GM23338 (cell line): ENCODE results near the gene NCKAP5. TPM values are rescaled to one million over a fixed set of nuclear protein-coding genes. Genes with fewer than 3 reads are reported as not detected.
A peak's percentile ranks its signal among the peaks of the same experiment; 100 is the strongest.

Source experiments
- ATAC-seq: fragments of 200-7000 bp; cut with Tn5 transposase; 3 replicates; pipeline ENCODE4 v1.9.1; 2020
- DNase-seq: peaks from one replicate; pipeline ENCODE4 v3.0.0-alpha.2; 2015; ENCODE audit warnings: low spot score
- H2AFZ ChIP-seq: fragments of 200-600 bp; sonication (generic); 2 replicates; pipeline ENCODE4 v1.8.0; 2016; ENCODE audit warnings: antibody characterized with exemption, mild to moderate bottlenecking, moderate library complexity
- H3F3A ChIP-seq: fragments of 200-600 bp; sonication (generic); replicated peaks from 2 replicates; pipeline ENCODE4 v1.8.0; 2017; ENCODE audit warnings: antibody characterized with exemption, mixed run types, low read depth
- H3K27ac ChIP-seq: fragments of 200-600 bp; sonication (generic); 2 replicates; pipeline ENCODE4 v1.6.1; 2016; ENCODE audit warnings: low read depth
- H3K27me3 ChIP-seq: fragments of 200-600 bp; sonication (generic); 2 replicates; pipeline ENCODE4 v1.8.0; 2016; ENCODE audit warnings: mild to moderate bottlenecking, mixed run types, moderate library complexity; ENCODE audit not compliant: insufficient read depth
- H3K36me3 ChIP-seq: fragments of 200-600 bp; sonication (generic); 2 replicates; pipeline ENCODE4 v1.8.0; 2016; ENCODE audit warnings: mild to moderate bottlenecking; ENCODE audit not compliant: insufficient read depth
- H3K4me1 ChIP-seq: fragments of 200-600 bp; sonication (generic); 2 replicates; pipeline ENCODE4 v1.8.0; 2016; ENCODE audit warnings: mild to moderate bottlenecking, moderate library complexity; ENCODE audit not compliant: insufficient read depth
- H3K4me2 ChIP-seq: fragments of 200-600 bp; sonication (generic); 2 replicates; pipeline ENCODE4 v1.7.1; 2017; ENCODE audit warnings: mixed run types
- H3K4me3 ChIP-seq: fragments of 200-600 bp; sonication (generic); 2 replicates; pipeline ENCODE4 v1.6.1; 2016; ENCODE audit warnings: mixed run types
- H3K79me2 ChIP-seq: fragments of 200-600 bp; sonication (generic); replicated peaks from 2 replicates; pipeline ENCODE4 v1.8.0; 2017; ENCODE audit warnings: mild to moderate bottlenecking; ENCODE audit not compliant: insufficient read depth
- H3K9me2 ChIP-seq: fragments of 200-600 bp; sonication (generic); 2 replicates; pipeline ENCODE4 v1.8.0; 2017; ENCODE audit not compliant: insufficient read depth
- H4K20me1 ChIP-seq: fragments of 200-600 bp; sonication (generic); replicated peaks from 2 replicates; pipeline ENCODE4 v1.8.0; 2017; ENCODE audit warnings: mild to moderate bottlenecking; ENCODE audit not compliant: insufficient read depth
- H3K27ac Mint-ChIP-seq: 2 replicates; pipeline ENCODE4 v1.8.0; 2020; ENCODE audit warnings: inconsistent platforms, mild to moderate bottlenecking, moderate library complexity, mixed read lengths
- H3K27me3 Mint-ChIP-seq: 3 replicates; pipeline ENCODE4 v1.8.0; 2022; ENCODE audit warnings: low read depth, mild to moderate bottlenecking, moderate library complexity, mixed read lengths, inconsistent platforms; ENCODE audit not compliant: insufficient read depth, poor library complexity
- H3K36me3 Mint-ChIP-seq: 3 replicates; pipeline ENCODE4 v1.8.0; 2021; ENCODE audit warnings: low read depth, mild to moderate bottlenecking, inconsistent platforms, moderate library complexity, mixed read lengths
- H3K4me1 Mint-ChIP-seq: 3 replicates; pipeline ENCODE4 v1.8.0; 2020; ENCODE audit warnings: mild to moderate bottlenecking, inconsistent platforms, mixed read lengths
- H3K4me3 Mint-ChIP-seq: 3 replicates; pipeline ENCODE4 v1.8.0; 2021; ENCODE audit warnings: moderate library complexity, mild to moderate bottlenecking, inconsistent platforms, mixed read lengths
- H3K9me3 Mint-ChIP-seq: 3 replicates; pipeline ENCODE4 v1.8.0; 2020; ENCODE audit warnings: moderate library complexity, mild to moderate bottlenecking, inconsistent platforms, mixed read lengths
- CTCF ChIP-seq, 2 experiments: fragments of 200-600 bp in 1 of 2; sonication (generic) in 1 of 2; conservative IDR thresholded peaks; 2 replicates each; pipeline versions ENCODE4 v1.5.1 to v1.6.1; 2016 to 2017; ENCODE audit warnings: antibody characterized with exemption in 2 of 2, low read depth in 2 of 2, mild to moderate bottlenecking in 2 of 2, moderate library complexity in 1 of 2
- REST ChIP-seq: IDR thresholded peaks from one replicate; pipeline ENCODE4 v1.6.1; 2018; ENCODE audit warnings: antibody characterized with exemption; ENCODE audit not compliant: unreplicated experiment
- STAT1 ChIP-seq: IDR thresholded peaks from one replicate; pipeline ENCODE4 v1.6.1; 2016; ENCODE audit warnings: antibody characterized with exemption; ENCODE audit not compliant: unreplicated experiment
- ZNF114 ChIP-seq: fragments of 250-450 bp; sonication (Bioruptor Pico); IDR thresholded peaks from 2 replicates; pipeline ENCODE4 v1.5.0; 2020; ENCODE audit warnings: mild to moderate bottlenecking, moderate library complexity
- ZNF462 ChIP-seq: fragments of 250-450 bp; sonication (Bioruptor Pico); IDR thresholded peaks from 2 replicates; pipeline ENCODE4 v1.5.0; 2020; ENCODE audit warnings: mild to moderate bottlenecking, moderate library complexity
- polyA plus RNA-seq: library from polyadenylated mRNA; unstranded; fragments of >200 nt; fragmentation: Nextera tagmentation; extraction: Ambion mirVana; gene quantifications from 2 replicates; pipeline ENCODE4 v1.2.1, GENCODE V29; 2016
- total RNA-seq: library from RNA; depleted of rRNA; stranded (reverse); fragments of >200 nt; shearing (Covaris generic); gene quantifications from 2 replicates; pipeline ENCODE4 v1.2.3, GENCODE V29; 2014

NCKAP5 gene
- total and polyA plus RNA-seq, 2 experiments from 2014 or later = 0.34 to 0.73 TPM

GRCh38 chr2:132837769-132838168, 730.5 kb downstream of the NCKAP5 start:
- H3K4me1 Mint-ChIP-seq = no peaks in the 10 kb centered on the region; the same call in none of the 3 replicates
- H3K36me3 Mint-ChIP-seq = peaks cover 3% of the 10 kb centered on the region; the same call in 2 of the 3 replicates
- Histone ChIP-seq H3K9me2 (no peaks in the 10 kb centered on the region), H4K20me1 (no peaks in the 10 kb centered on the region), H3K27me3 (no peaks in the 10 kb centered on the region), H3K4me3 (no peak overlapping the region), H3K4me1 (no peaks in the 10 kb centered on the region), H3K27ac (no peak overlapping the region), H2AFZ (no peak overlapping the region), H3F3A (no peaks in the 10 kb centered on the region), H3K4me2 (no peak overlapping the region), H3K79me2 (no peaks in the 10 kb centered on the region), H3K36me3 (no peaks in the 10 kb centered on the region)
- no peak for TF ChIP-seq ZNF114 (CRISPR knock-in tag)
- 0 out of 4 replicates have a peak, but pooled peaks of 1 of the 2 experiments have one; percentile 5 for TF ChIP-seq CTCF (conservative IDR thresholded peaks at IDR 0.05; ENCODE audit: low read depth in 2 of 2)
- peaks cover 13% of the 10 kb centered on the region for H3K9me3 Mint-ChIP-seq
- DNase-seq (no peak), ATAC-seq (peak; percentile 51)
- H3K27ac Mint-ChIP-seq = no peak overlapping the region
- no peaks in the 10 kb centered on the region for H3K27me3 Mint-ChIP-seq
- no peak overlapping the region for H3K4me3 Mint-ChIP-seq

- no peaks in the 10 kb centered on the region for H3K27me3 Mint-ChIP-seq
- peaks cover 3% of the 10 kb centered on the region; the same call in 2 of the 3 replicates for H3K36me3 Mint-ChIP-seq
- Histone ChIP-seq H3K27ac (no peak overlapping the region), H4K20me1 (no peaks in the 10 kb centered on the region), H2AFZ (peak overlapping the region; percentile 45), H3K4me3 (no peak overlapping the region), H3K4me1 (peaks cover 8% of the 10 kb centered on the region; the same call in 1 of the 2 replicates), H3F3A (no peaks in the 10 kb centered on the region), H3K27me3 (no peaks in the 10 kb centered on the region), H3K36me3 (no peaks in the 10 kb centered on the region), H3K79me2 (no peaks in the 10 kb centered on the region), H3K9me2 (no peaks in the 10 kb centered on the region), H3K4me2 (0 out of 2 replicates have a peak overlapping the region, but pooled peaks have one; percentile 5)
- H3K4me3 Mint-ChIP-seq = no peak overlapping the region
- ATAC-seq (no peak), DNase-seq (peak; percentile 1)
- peaks cover 10% of the 10 kb centered on the region for H3K4me1 Mint-ChIP-seq
- no peak overlapping the region for H3K27ac Mint-ChIP-seq
- peaks cover 13% of the 10 kb centered on the region for H3K9me3 Mint-ChIP-seq
- no peak for TF ChIP-seq REST
- TF ChIP-seq ZNF462 (CRISPR knock-in tag) = no peak
- no peak for TF ChIP-seq STAT1
- TF ChIP-seq CTCF (conservative IDR thresholded peaks at IDR 0.05; ENCODE audit: low read depth in 2 of 2) = no peak
Observed at GRCh38 chr2:132830321-132830827, 737.9 kb downstream of the NCKAP5 start.
